Gastrocnemius medialis (tissue), 4 donors: Measurements from ENCODE around the gene CASK.
"Not testable (repeated sequence)": the region's sequence is repeated elsewhere in the genome, so short reads cannot be mapped to it uniquely, and the experiment has no call there.

Experiments used
- CTCF ChIP-seq, 5 experiments: fragments of 450-650 bp in 3 of 5; fragments of 200-600 bp in 2 of 5; sonication (generic) in 2 of 5; IDR thresholded peaks in 4 of 5; conservative IDR thresholded peaks in 1 of 5; 1 replicate in 4 of 5; 2 replicates in 1 of 5; pipeline ENCODE4 v1.5.1; 2016 to 2019; ENCODE audit warnings: antibody characterized with exemption in 5 of 5, mild to moderate bottlenecking in 3 of 5, moderate library complexity in 3 of 5
- POLR2A ChIP-seq, 2 donors: fragments of 450-650 bp; IDR thresholded peaks; one replicate each; pipeline ENCODE4 v1.6.1; 2017; ENCODE audit warnings: antibody characterized with exemption in 2 of 2, mild to moderate bottlenecking in 2 of 2, moderate library complexity in 2 of 2

GRCh38 chrX:41646201-41646600 lies 277.2 kb downstream of the CASK start:
- not testable (repeated sequence) for TF ChIP-seq POLR2A (IDR thresholded peaks at IDR 0.05); CTCF (IDR thresholded peaks at IDR 0.05 in 4 of 5, conservative IDR thresholded peaks at IDR 0.05 in 1 of 5)
